Stimulated activated CD4-positive, alpha-beta T cell treated with anti-CD3 and anti-CD28 coated beads, Interleukin-4, amount 100 ng/mL, for 4 hours (primary cell): Measurements from ENCODE around the gene HMCN2.
"Not testable (repeated sequence)": the region's sequence is repeated elsewhere in the genome, so short reads cannot be mapped to it uniquely, and the experiment has no call there.

ENCODE experiments used
- DNase-seq, 2 experiments: peaks; one replicate each; pipeline ENCODE4 v3.0.0-alpha.2; 2020

HMCN2 gene

DNA sequence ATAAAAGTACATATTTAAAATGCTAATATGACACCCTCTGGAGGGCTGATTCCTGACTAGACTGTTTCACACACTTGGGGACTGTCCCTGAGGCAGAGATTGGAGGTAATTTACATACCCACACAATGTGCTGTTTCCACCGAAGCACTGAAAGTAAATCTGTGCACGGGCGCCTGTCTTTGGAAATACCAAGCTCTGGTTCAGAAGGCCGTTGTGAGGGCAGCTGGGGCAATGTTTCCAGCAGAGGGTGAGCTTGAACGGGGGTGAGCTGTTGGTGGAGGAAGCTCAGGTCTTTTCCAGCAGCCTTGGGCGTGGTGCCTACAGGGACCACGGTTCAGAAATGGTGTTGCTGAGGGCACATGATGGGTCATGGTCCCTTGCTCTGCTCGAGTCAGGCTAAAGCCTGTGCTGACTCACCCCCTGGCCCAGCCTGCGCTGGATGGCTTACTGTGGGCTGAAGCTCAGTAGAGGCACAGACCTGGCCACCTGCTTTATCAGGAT, 25.8 kb upstream of the HMCN2 start:
- peak; percentile 30 to 61 for DNase-seq

GRCh38 chr9:130240410-130241197, 25.0 kb upstream of the HMCN2 start:
- DNase-seq: peak in 1 of 2 experiments; percentile 21

DNA sequence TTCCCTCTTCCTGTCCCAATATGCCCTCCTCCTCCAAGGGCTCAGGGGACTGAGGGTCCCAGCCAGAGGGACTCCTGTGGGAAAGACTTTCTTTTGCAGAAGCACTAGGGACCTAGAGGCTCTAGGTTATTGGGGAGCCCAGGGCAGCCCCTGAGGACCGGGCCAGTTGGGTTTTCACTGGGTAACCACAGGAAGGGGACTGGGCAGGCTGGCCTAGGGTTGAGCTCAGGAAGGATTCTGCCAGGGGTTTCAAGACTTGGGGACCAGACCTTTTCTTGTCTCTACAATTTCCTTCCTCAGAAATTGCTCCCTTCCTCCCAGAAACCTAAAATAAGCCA, 24.4 kb upstream of the HMCN2 start:
- no peak for DNase-seq

- DNase-seq: no peak
Observed at GRCh38 chr9:130242270-130243014, 23.1 kb upstream of the HMCN2 start.

GRCh38 chr9:130243015-130243881, 22.3 kb upstream of the HMCN2 start:
- peak; percentile 74 to 78 for DNase-seq

DNA sequence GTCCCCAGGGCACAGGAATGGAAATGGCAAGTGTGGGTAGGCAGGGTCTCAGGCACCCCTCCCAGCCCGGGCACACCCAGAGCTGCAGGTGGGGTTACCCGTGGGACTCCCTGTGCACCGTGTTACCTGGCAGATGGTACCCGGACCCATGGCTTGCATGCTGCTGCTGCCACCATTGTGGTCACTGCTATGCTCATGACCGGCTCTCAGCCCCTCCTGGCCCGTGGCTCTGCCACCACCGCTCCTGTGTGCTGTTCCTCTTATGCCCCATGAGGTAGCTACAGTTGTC, 21.7 kb upstream of the HMCN2 start:
- DNase-seq: no peak

DNA sequence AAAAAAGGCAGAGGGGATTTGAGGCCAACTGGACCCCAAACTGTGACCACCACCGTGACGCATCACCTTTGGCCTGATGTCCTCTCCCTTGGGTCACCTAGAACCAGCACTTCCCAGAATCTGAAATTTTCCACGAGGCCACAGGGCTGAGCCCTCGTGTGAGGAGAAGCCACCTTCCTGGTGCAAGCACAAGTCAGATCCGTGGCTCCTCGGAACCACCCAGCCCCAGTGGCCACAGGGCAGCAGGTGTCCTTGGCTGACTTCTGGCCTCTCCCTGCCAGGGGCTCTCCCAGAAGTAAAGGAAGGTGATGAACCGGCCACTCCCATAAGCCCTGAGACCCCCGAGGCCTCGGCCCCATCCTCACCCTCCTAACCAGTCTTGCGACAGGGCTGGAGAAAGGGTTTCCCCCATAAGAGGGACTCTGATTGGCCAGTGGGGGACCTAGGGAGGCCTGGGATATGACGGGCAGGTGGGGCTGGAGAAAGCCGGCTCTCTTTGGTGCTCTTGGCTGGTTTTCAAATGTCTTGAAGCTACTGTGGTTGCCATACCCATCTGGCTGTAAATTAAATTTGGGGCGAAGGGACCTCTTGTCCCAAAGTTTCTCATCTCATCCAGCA, 20.9 kb upstream of the HMCN2 start:
- DNase-seq: no peak

- no peak for DNase-seq
Observed at GRCh38 chr9:130245474-130245873, 20.1 kb upstream of the HMCN2 start.

DNA sequence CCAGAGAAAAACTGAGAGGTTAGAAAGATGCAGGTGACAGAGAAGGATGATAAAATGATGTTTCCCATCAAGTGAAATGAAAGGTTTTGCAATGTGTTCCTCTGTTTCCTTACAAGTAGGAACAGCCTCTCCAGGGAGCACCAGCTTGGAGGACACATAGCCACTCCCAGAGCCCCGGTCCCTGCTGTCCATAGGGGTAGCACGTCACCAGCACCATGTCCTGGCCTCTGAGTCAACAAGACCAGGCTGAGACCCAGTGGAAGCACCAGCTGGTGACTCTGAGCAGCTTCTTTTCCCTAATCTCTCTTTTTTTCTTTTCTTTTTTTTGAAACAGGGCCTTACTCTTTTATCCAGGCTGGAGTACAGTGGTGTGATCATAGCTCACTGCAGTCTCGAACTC, 19.4 kb upstream of the HMCN2 start:
- no peak for DNase-seq

DNA sequence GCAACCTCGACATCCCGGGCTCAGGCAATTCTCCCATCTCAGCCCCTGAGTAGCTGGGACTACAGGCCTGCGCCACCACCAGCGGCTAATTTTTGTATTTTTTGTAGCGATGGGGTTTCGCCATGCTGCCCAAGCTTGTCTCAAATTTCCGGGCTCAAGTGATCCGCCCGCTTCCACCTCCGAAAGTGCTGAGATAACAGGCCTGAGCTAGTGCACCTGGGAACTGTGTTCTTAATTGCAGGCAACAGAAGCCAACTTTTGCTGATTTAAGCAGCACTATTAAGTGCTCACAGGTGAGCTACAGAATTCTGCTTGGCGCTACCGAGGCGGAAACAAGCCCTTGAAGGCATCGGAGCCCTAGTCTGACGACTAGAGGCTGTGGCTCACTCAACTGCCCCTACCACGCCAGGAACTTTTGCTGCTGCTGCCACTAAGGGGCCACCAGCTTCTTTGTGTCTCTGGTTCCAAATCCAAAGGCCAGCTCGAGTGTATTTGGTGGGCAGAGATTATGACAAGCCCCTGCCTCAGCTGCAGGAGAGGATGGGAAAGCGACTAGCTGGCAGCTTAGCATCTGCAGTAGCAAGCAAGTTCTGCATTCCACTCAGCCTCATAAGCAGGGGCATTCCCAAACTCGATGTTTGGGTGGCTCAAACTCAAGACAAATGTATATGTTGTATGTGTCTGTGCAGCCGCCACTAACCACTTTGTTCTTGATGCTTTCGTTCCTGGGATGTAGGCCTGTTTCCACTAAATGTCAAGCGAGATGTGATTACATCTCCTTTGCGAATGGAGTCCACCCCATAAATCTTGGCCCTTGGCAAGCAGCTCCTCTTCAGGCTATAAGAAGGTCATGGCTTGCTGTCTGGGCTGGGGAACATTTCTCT, 10.6 kb upstream of the HMCN2 start:
- DNase-seq: no peak

- no peak for DNase-seq
Observed at GRCh38 chr9:130255631-130256134, 9.9 kb upstream of the HMCN2 start.

DNA sequence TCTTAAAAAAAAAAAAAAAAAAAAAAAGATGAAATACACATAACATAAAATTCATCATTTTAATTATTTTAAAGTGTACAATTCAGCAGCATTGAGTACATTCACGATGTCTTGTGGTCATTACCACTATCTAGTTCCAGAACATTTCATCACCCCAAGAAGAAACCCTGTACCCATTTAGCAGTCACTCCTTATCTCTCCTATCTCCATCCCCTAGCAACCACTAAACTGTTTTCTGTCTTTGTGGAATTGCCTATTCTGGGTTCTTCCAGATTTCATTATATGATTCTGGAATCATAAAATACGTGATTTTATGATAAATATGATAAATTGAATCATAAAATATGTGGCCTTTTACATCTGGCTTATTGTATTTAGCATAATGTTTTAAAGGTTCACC, 8.9 kb upstream of the HMCN2 start:
- no peak for DNase-seq

DNA sequence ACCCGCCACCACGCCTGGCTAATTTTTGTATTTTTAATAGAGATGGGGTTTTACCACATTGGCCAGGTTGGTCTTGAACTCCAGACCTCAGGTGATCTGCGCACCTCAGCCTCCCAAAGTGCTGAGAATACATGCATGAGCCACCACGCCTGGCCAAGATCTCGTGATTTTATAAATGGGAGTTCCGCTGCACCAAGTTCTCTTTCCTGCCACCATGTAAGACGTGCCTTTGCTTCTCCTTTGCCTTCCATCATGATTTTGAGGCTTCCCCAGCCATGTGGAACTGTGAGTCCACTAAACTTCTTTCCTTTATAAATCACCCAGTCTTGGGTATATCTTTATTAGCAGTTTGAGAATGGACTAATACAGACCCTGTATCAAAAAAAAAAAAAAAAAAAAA, 7.4 kb upstream of the HMCN2 start:
- DNase-seq: not testable (repeated sequence)

DNA sequence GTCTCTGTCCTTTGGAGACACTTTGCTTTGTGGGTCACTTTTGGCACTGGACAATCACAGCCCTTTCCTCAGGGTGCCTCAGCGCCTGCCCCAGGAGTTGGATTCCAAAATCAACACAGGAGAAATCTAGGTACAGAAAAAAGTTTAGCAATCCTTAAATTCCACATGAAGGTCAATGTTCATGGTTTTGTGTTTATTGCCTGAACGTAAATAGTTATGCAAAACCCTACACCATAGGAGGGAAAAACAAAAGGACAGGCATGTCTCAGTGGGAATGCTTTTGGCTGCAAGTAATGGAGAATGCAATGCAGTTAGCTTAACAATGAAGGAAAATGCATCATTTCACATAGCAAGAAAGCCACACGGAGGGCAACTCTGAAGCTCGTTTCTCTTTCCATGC, 6.5 kb upstream of the HMCN2 start:
- DNase-seq: no peak

- no peak for DNase-seq
Observed at GRCh38 chr9:130260816-130261765, 4.5 kb upstream of the HMCN2 start.

- DNase-seq: no peak
Observed at GRCh38 chr9:130262061-130262745, 3.4 kb upstream of the HMCN2 start.

GRCh38 chr9:130262771-130263170, 2.8 kb upstream of the HMCN2 start:
- no peak for DNase-seq

GRCh38 chr9:130263601-130264413, 1.8 kb upstream of the HMCN2 start:
- no peak for DNase-seq
